ENCODE measurements around the gene EPAS1.

Gene EPAS1

GRCh38 chr2:46409756-46410155 lies 112.5 kb downstream of the EPAS1 start:
- no peak for DNase-seq (ENCODE audit: low spot score)

- no peak for DNase-seq (ENCODE audit: low spot score)
Observed at GRCh38 chr2:46410273-46411244, 113.4 kb downstream of the EPAS1 start.

GRCh38 chr2:46411245-46411641 lies 114.0 kb downstream of the EPAS1 start:
- DNase-seq (ENCODE audit: low spot score): no peak

- DNase-seq (ENCODE audit: low spot score): no peak
Observed at GRCh38 chr2:46411985-46412384, 114.8 kb downstream of the EPAS1 start.

GRCh38 chr2:46413111-46413510 lies 115.9 kb downstream of the EPAS1 start:
- no peak for DNase-seq (ENCODE audit: low spot score)

GRCh38 chr2:46413631-46414030 lies 116.4 kb downstream of the EPAS1 start:
- no peak for DNase-seq (ENCODE audit: low spot score)

GRCh38 chr2:46414701-46415100 lies 117.5 kb downstream of the EPAS1 start:
- DNase-seq (ENCODE audit: low spot score): no peak

GRCh38 chr2:46416280-46416679 lies 119.1 kb downstream of the EPAS1 start:
- no peak for DNase-seq (ENCODE audit: low spot score)

GRCh38 chr2:46416739-46417403 lies 119.7 kb downstream of the EPAS1 start:
- peak; percentile 5 for DNase-seq (ENCODE audit: low spot score)

GRCh38 chr2:46420945-46421344 lies 123.7 kb downstream of the EPAS1 start:
- no peak for DNase-seq (ENCODE audit: low spot score)

GRCh38 chr2:46421361-46421760 lies 124.2 kb downstream of the EPAS1 start:
- no peak for DNase-seq (ENCODE audit: low spot score)

- DNase-seq (ENCODE audit: low spot score): no peak
Observed at GRCh38 chr2:46422717-46423394, 125.6 kb downstream of the EPAS1 start.

- no peak for DNase-seq (ENCODE audit: low spot score)
Observed at GRCh38 chr2:46424937-46425336, 127.7 kb downstream of the EPAS1 start.

- no peak for DNase-seq (ENCODE audit: low spot score)
Observed at GRCh38 chr2:46428911-46429436, 131.8 kb downstream of the EPAS1 start.

GRCh38 chr2:46430413-46430812 lies 133.2 kb downstream of the EPAS1 start:
- no peak for DNase-seq (ENCODE audit: low spot score)

GRCh38 chr2:46430992-46431391 lies 133.8 kb downstream of the EPAS1 start:
- no peak for DNase-seq (ENCODE audit: low spot score)

- DNase-seq (ENCODE audit: low spot score): no peak
Observed at GRCh38 chr2:46431481-46432235, 134.5 kb downstream of the EPAS1 start.

- DNase-seq (ENCODE audit: low spot score): no peak
Observed at GRCh38 chr2:46434851-46435273, 137.7 kb downstream of the EPAS1 start.

- DNase-seq (ENCODE audit: low spot score): no peak
Observed at GRCh38 chr2:46435353-46435752, 138.1 kb downstream of the EPAS1 start.

- no peak for DNase-seq (ENCODE audit: low spot score)
Observed at GRCh38 chr2:46435796-46436360, 138.7 kb downstream of the EPAS1 start.
